Fibroblast of the conjunctiva (primary cell): Measurements from ENCODE around the gene ECM1.

Experiments used
- DNase-seq: peaks from one replicate; pipeline ENCODE4 v3.0.0-alpha.2; 2010; ENCODE audit warnings: low read depth

The ECM1 gene

DNA sequence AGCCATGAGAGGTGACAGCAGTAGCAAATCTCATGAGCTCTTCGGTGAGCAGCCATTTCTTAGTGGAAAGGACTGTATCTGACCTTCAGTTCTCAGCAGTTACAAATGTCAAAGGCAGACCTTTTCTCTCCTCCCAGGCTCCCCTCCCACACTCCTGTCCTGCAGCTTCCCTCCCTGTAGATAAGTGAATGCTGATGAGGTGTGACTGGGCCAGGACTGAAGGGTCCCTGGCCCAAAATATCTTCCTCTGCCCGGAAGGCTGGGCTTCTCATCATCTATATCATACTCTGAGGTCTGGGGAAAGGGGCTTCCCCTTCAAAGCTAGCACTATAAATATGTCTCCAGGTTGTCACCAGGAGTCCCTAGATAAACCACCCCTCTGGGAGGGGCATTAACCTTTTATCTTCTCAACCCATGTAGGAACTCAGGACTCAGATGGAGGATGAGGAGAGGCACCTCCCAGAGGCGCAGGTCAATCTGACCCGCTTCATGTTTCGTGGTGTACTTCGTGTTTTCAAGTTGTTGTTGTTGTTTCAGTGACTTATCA, 37.6 kb downstream of the ECM1 start:
- no peak for DNase-seq

- no peak for DNase-seq
Observed at GRCh38 chr1:150546294-150546937, 38.5 kb downstream of the ECM1 start.

DNA sequence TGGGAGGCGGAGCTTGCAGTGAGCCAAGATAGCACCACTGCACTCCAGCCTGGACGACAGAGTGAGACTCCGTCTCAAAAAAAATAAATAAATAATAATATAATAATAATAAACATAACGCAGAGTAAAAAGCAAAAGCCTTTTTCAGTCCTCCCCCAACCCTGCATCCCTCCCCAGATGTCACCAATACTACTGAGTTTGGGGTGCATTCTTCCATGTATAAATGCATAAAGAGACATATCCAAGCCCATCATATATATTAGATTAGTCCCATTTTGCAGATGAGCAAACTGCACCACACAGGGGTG, 40.4 kb downstream of the ECM1 start:
- DNase-seq = no peak

- DNase-seq = no peak
Observed at GRCh38 chr1:150548632-150549495, 41.0 kb downstream of the ECM1 start, which contains the start of gene ADAMTSL4. ADAMTSL4 (plus strand) TSS chr1:150549408; CDS start chr1:150552289, 2,881 bp downstream.

DNA sequence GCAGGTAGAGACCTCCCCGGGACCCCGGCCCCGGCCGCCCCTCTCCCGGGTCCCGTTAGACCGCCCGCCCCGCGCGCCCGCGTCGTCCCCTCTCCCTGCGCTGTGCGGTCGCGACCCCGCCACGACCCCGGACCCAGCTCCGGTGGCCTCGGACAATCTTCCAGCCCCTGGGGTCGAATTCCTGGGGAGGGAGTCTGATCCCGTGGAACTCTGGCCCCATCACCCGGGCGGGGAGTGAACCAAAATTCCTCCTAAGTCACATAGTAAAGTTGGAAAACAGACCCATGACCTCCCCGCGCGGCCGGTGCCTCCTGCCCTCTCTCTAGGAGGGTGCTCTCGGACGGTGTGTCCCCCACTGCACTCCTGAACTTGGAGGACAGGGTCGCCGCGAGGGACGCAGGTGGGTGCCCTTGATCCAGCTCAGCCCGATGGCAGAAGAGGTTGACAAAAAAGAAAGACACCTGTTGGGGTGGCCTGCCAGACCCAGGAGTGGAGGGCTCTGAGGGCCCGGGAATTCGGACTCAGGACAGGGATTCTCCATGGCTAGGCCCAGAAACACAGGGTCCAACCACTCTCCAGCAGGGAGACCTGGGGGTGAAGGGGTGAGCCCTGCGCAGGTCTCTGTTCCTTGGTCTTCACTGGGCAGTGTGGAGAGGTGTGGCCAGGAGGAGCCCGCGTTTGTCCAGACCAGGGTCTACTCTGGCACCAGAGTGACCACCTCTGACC, 41.8 kb downstream of the ECM1 start:
- DNase-seq = no peak

DNA sequence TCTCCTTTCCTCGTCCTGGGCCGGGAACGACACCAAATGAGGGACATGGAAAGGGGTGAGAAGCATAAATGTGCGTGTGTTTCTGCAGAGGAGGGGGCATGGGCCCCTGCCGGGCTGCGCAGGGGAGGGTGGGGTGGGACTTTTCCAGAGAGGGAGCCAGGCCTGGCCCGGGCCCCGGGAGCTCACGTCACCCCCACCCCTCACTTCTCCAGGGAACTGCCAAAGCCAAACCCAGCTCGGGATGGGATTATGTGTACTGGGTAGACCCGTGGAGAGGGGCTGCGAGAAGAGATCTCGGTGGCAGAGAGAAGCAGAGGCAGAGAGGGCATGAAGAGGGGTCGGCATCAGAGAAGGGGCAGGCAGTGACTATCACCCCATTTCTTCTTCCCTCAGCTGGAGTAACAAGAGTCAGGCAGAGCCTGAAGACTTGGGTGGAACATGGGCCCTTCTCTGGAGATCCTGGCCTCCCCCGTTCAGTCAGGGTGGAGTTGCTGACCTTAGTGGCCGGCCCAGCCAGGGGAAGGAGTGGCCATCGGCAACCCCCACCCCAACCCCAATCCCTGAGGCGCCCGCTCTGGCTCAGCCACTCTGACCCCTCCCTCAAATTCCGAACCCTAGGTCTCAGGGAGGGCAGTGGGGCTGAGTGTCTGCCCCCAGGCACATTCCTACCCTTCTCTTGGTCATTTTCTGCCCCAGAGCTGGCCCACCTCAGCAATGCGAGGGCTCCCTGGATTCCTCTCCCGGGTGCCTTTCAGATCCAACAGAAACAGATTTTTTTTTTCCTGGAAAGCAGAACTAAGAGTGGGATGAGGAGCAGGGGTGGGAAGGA, 42.5 kb downstream of the ECM1 start:
- no peak for DNase-seq

- no peak for DNase-seq
Observed at GRCh38 chr1:150551051-150551783, 43.3 kb downstream of the ECM1 start.

GRCh38 chr1:150551784-150552127, 43.8 kb downstream of the ECM1 start:
- DNase-seq = no peak

GRCh38 chr1:150552128-150552910, 44.4 kb downstream of the ECM1 start:
- DNase-seq = peak; percentile 94

- no peak for DNase-seq
Observed at GRCh38 chr1:150552911-150553289, 45.0 kb downstream of the ECM1 start.

DNA sequence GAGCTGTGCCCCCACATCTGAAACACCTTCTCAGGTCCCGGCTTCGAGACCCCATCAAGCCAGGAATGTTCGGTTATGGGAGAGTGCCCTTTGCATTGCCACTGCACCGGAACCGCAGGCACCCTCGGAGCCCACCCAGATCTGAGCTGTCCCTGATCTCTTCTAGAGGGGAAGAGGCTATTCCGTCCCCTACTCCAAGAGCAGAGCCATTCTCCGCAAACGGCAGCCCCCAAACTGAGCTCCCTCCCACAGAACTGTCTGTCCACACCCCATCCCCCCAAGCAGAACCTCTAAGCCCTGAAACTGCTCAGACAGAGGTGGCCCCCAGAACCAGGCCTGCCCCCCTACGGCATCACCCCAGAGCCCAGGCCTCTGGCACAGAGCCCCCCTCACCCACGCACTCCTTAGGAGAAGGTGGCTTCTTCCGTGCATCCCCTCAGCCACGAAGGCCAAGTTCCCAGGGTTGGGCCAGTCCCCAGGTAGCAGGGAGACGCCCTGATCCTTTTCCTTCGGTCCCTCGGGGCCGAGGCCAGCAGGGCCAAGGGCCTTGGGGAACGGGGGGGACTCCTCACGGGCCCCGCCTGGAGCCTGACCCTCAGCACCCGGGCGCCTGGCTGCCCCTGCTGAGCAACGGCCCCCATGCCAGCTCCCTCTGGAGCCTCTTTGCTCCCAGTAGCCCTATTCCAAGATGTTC, 45.6 kb downstream of the ECM1 start:
- no peak for DNase-seq

DNA sequence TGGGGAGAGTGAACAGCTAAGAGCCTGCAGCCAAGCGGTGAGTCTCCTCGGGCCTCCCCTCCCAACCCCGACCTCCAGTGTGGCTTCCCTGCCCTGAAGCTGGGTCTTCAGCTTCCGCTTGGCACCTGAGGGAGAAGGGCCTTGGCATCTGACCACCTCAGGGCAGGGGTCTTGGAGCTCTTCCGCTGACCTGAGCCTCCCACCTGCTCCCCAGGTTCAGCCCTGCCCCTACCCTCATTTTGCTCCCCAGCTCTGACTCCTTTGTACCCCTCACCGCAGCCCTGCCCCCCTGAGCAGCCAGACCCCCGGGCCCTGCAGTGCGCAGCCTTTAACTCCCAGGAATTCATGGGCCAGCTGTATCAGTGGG, 46.2 kb downstream of the ECM1 start:
- DNase-seq = no peak

GRCh38 chr1:150555198-150555970, 47.5 kb downstream of the ECM1 start:
- DNase-seq = no peak

- DNase-seq = no peak
Observed at GRCh38 chr1:150555971-150556865, 48.3 kb downstream of the ECM1 start.

- DNase-seq = no peak
Observed at GRCh38 chr1:150557065-150557600, 49.2 kb downstream of the ECM1 start.

GRCh38 chr1:150557813-150558212, 49.9 kb downstream of the ECM1 start:
- DNase-seq = no peak

- no peak for DNase-seq
Observed at GRCh38 chr1:150558303-150558704, 50.4 kb downstream of the ECM1 start.
